Measurements from ENCODE around the gene UQCC2. TPM values are rescaled to one million over a fixed set of nuclear protein-coding genes. Genes with fewer than 3 reads are reported as not detected.
A peak's percentile ranks its signal among the peaks of the same experiment; 100 is the strongest.

UQCC2 gene
- total RNA-seq, 1 donor from 2014 or later: 48.7 TPM

DNA sequence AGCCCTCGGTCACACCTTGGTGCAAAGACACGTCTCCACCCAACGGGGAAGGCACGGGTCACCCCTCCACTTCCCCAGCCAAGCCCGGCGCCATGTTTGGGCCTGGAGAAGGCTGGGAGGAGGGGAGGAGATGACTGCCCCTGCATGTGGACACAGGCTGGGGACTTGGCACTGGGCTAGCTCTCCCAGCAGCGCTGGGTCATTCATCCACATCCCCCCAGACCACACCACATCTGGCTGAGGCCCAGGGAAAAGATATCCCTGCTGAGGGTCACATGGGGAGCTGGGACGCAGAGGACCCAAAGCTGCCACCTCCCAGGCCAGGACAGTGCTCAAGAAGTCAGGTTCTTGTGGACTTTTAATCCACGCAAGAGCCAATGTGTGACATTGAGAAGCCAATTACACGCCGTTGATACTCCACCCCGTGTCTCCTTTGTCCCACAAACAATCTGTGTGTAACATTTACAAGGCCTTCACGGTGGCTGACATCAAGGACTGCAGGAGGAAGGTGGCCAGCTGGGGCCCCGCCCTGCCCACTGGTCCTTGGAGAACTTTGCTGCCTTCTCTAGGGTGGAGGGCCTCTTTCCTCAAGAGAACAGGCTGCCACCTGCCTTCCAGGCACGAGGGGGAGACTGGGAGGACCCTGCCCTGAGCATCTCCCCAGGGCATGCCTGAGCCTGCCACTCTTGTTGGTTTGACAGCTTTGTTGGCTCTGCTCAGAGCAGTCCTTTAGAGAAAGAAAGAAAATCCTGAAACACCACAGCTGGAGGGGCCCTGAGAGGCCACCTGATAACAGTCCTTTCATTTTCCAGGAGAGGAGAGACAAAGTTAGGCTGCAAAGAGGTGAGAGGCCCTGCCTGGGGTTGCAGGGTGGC is 40.5 kb upstream of the UQCC2 start:
- no peaks in the 10 kb centered on the region for H3K36me3 Mint-ChIP-seq (ENCODE audit: unreplicated experiment)
- TF ChIP-seq, protein P1, sequence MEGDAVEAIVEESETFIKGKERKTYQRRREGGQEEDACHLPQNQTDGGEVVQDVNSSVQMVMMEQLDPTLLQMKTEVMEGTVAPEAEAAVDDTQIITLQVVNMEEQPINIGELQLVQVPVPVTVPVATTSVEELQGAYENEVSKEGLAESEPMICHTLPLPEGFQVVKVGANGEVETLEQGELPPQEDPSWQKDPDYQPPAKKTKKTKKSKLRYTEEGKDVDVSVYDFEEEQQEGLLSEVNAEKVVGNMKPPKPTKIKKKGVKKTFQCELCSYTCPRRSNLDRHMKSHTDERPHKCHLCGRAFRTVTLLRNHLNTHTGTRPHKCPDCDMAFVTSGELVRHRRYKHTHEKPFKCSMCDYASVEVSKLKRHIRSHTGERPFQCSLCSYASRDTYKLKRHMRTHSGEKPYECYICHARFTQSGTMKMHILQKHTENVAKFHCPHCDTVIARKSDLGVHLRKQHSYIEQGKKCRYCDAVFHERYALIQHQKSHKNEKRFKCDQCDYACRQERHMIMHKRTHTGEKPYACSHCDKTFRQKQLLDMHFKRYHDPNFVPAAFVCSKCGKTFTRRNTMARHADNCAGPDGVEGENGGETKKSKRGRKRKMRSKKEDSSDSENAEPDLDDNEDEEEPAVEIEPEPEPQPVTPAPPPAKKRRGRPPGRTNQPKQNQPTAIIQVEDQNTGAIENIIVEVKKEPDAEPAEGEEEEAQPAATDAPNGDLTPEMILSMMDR (IDR thresholded peaks at IDR 0.05; ENCODE audit: partially characterized antibody, unreplicated experiment): no peak
- H3K27ac Mint-ChIP-seq (ENCODE audit: unreplicated experiment): no peak overlapping the region
- H3K27me3 Mint-ChIP-seq (ENCODE audit: unreplicated experiment): peaks cover 14% of the 10 kb centered on the region
- no peak overlapping the region for H3K4me3 Mint-ChIP-seq (ENCODE audit: unreplicated experiment)
- H3K4me1 Mint-ChIP-seq (ENCODE audit: low read depth, unreplicated experiment): peaks cover 38% of the 10 kb centered on the region
- H3K9me3 Mint-ChIP-seq (ENCODE audit: unreplicated experiment): peaks cover 5% of the 10 kb centered on the region
- no peak for DNase-seq

- H3K4me1 Mint-ChIP-seq (ENCODE audit: low read depth, unreplicated experiment): peaks cover 48% of the 10 kb centered on the region
- H3K36me3 Mint-ChIP-seq (ENCODE audit: unreplicated experiment): no peaks in the 10 kb centered on the region
- H3K27me3 Mint-ChIP-seq (ENCODE audit: unreplicated experiment): peaks cover 12% of the 10 kb centered on the region
- peak overlapping the region; percentile 13 for H3K4me3 Mint-ChIP-seq (ENCODE audit: unreplicated experiment)
- TF ChIP-seq, protein P1 (IDR thresholded peaks at IDR 0.05; ENCODE audit: partially characterized antibody, unreplicated experiment): no peak
- H3K27ac Mint-ChIP-seq (ENCODE audit: unreplicated experiment): no peak overlapping the region
- no peak for DNase-seq
- H3K9me3 Mint-ChIP-seq (ENCODE audit: unreplicated experiment): peaks cover 8% of the 10 kb centered on the region
These were observed 38.9 kb upstream of the UQCC2 start for GRCh38 chr6:33750244-33750991.

GRCh38 chr6:33749401-33749800 is 37.9 kb upstream of the UQCC2 start:
- peaks cover 44% of the 10 kb centered on the region for H3K4me1 Mint-ChIP-seq (ENCODE audit: low read depth, unreplicated experiment)
- TF ChIP-seq, protein P1 (IDR thresholded peaks at IDR 0.05; ENCODE audit: partially characterized antibody, unreplicated experiment): no peak
- H3K36me3 Mint-ChIP-seq (ENCODE audit: unreplicated experiment): no peaks in the 10 kb centered on the region
- peaks cover 8% of the 10 kb centered on the region for H3K9me3 Mint-ChIP-seq (ENCODE audit: unreplicated experiment)
- peaks cover 12% of the 10 kb centered on the region for H3K27me3 Mint-ChIP-seq (ENCODE audit: unreplicated experiment)
- H3K27ac Mint-ChIP-seq (ENCODE audit: unreplicated experiment): no peak overlapping the region
- no peak overlapping the region for H3K4me3 Mint-ChIP-seq (ENCODE audit: unreplicated experiment)
- DNase-seq: no peak

GRCh38 chr6:33748841-33749240 is 37.3 kb upstream of the UQCC2 start:
- no peak overlapping the region for H3K4me3 Mint-ChIP-seq (ENCODE audit: unreplicated experiment)
- H3K36me3 Mint-ChIP-seq (ENCODE audit: unreplicated experiment): no peaks in the 10 kb centered on the region
- no peak for DNase-seq
- H3K9me3 Mint-ChIP-seq (ENCODE audit: unreplicated experiment): peaks cover 10% of the 10 kb centered on the region
- peaks cover 50% of the 10 kb centered on the region for H3K4me1 Mint-ChIP-seq (ENCODE audit: low read depth, unreplicated experiment)
- no peak overlapping the region for H3K27ac Mint-ChIP-seq (ENCODE audit: unreplicated experiment)
- TF ChIP-seq, protein P1 (IDR thresholded peaks at IDR 0.05; ENCODE audit: partially characterized antibody, unreplicated experiment): no peak
- H3K27me3 Mint-ChIP-seq (ENCODE audit: unreplicated experiment): peaks cover 16% of the 10 kb centered on the region
